ENCODE results near the gene NPAS3. TPM values are rescaled to one million over a fixed set of nuclear protein-coding genes. Genes with fewer than 3 reads are reported as not detected.

NPAS3 gene
- total and polyA plus RNA-seq, 2 of the 8 experiments (the other 6 are each of a cell fraction or from before 2014, with no cell fraction given), result 0.11 to 0.60 TPM

- Histone ChIP-seq H3K4ac (replicated peaks; ENCODE audit: insufficient read length, low read depth, low read length) (no peak overlapping the region), H3K27ac (ENCODE audit: low read depth, low read length) (no peak overlapping the region), H3K27me3 (replicated peaks in 1 of 4; ENCODE audit: control insufficient read depth in 3 of 4, extremely low read depth in 1 of 4, insufficient read depth in 3 of 4, low read length in 3 of 4) (no peaks in the 10 kb centered on the region), H4K5ac (ENCODE audit: insufficient read length, low read depth, low read length) (no peak overlapping the region), H3K9me3 (ENCODE audit: insufficient read depth in 2 of 2, low read depth in 1 of 2, low read length in 1 of 2) (no peaks in the 10 kb centered on the region), H2BK5ac (ENCODE audit: low read depth, low read length) (no peak overlapping the region), H3K14ac (ENCODE audit: insufficient read length) (no peak overlapping the region), H2BK20ac (ENCODE audit: low read length) (no peak overlapping the region; the same call in 1 of the 2 replicates), H3K4me2 (ENCODE audit: insufficient read depth in 1 of 2, low read depth in 2 of 2, low read length in 2 of 2) (no peak overlapping the region), H4K20me1 (replicated peaks in 1 of 2; ENCODE audit: control insufficient read depth in 1 of 2, insufficient read depth in 2 of 2, low read length in 2 of 2) (no peaks in the 10 kb centered on the region), H3K79me2 (ENCODE audit: control insufficient read depth in 1 of 2, insufficient read depth in 2 of 2, low read length in 2 of 2) (no peaks in the 10 kb centered on the region), H3K23me2 (ENCODE audit: low read depth, low read length) (no peaks in the 10 kb centered on the region), H3K79me1 (ENCODE audit: low read depth, low read length) (no peaks in the 10 kb centered on the region), H3K4me1 (replicated peaks in 1 of 4; ENCODE audit: control insufficient read depth in 3 of 4, insufficient read depth in 4 of 4, low read length in 3 of 4) (no peaks in the 10 kb centered on the region), H2AK5ac (ENCODE audit: low read depth, low read length) (no peak overlapping the region), H3K18ac (ENCODE audit: extremely low read depth, low read length) (no peak overlapping the region), H3K36me3 (ENCODE audit: control insufficient read depth in 2 of 4, insufficient read depth in 4 of 4, low read length in 3 of 4) (no peaks in the 10 kb centered on the region), H3K4me3 (ENCODE audit: extremely low read depth in 1 of 4, insufficient read depth in 2 of 4, low read depth in 3 of 4, low read length in 4 of 4) (no peak overlapping the region), H4K91ac (replicated peaks; ENCODE audit: insufficient read length, low read length) (no peak overlapping the region), H2AFZ (ENCODE audit: low read length) (no peak overlapping the region), H2BK15ac (ENCODE audit: low read length) (no peak overlapping the region), H3K56ac (replicated peaks; ENCODE audit: insufficient read length, low read depth, low read length) (no peak overlapping the region), H4K8ac (ENCODE audit: extremely low read depth, insufficient read depth, low read length) (no peak overlapping the region), H3K9ac (replicated peaks in 1 of 4; ENCODE audit: extremely low read depth in 1 of 4, low read depth in 3 of 4, low read length in 3 of 4) (no peak overlapping the region), H2BK12ac (ENCODE audit: low read depth, low read length) (no peak overlapping the region), H2BK120ac (replicated peaks; ENCODE audit: low read depth, low read length) (no peak overlapping the region), H3K23ac (ENCODE audit: insufficient read length) (no peak overlapping the region)
- TF ChIP-seq BRCA1 (IDR thresholded peaks at IDR 0.05; ENCODE audit: low read depth, low read length), result no peak
- TF ChIP-seq NANOG (IDR thresholded peaks at IDR 0.05; ENCODE audit: insufficient read depth, low read depth, low read length, poor library complexity, severe bottlenecking), result peak; percentile 82
- ChIA-PET POLR2A (ENCODE audit: partially characterized antibody) (no interaction called here), CTCF (ENCODE audit: partially characterized antibody) (interaction anchor here (0.6 kb wide), 1 partner anchor 67 kb away, joined by 4 read pairs; no protein-coding TSS in a partner anchor)
- FAIRE-seq (no peak), DNase-seq (ENCODE audit: low read depth in 1 of 2, low spot score in 2 of 2) (no peak)
- WGBS, 2 experiments (ENCODE audit: extremely low coverage in 1 of 2, insufficient coverage in 1 of 2, insufficient read length in 1 of 2, insufficient replicate concordance in 2 of 2, low coverage in 1 of 2, low lambda C conversion rate in 2 of 2, missing lambda C conversion rate in 1 of 2), result 79% methylated on average over 3 of the region's 3 CpGs; no CpG with 5 or more reads in 1 of the 2 experiments
Measured at GRCh38 chr14:33452995-33453394, 514.3 kb downstream of the NPAS3 start.

Measured in H1 (cell line).